ENCODE data around the gene HNRNPU.

The HNRNPU gene

GRCh38 chr1:244800821-244801220 lies 63.5 kb downstream of the HNRNPU start:
- no peak for DNase-seq

Measured in NCI-H2081 (cell line).